VCaP (cell line): ENCODE measurements around the gene NNMT.

Experiments used
- H3K27ac ChIP-seq: fragments of 450-650 bp; 2 replicates; pipeline ENCODE4 v1.5.1; 2017
- CTCF ChIP-seq: fragments of 450-650 bp; conservative IDR thresholded peaks from 2 replicates; pipeline ENCODE4 v1.5.1; 2017; ENCODE audit warnings: mild to moderate bottlenecking, moderate library complexity

NNMT gene

GRCh38 chr11:114348200-114349191 lies 52.3 kb downstream of the NNMT start:
- peak; percentile 78 for TF ChIP-seq CTCF
- peak overlapping the region; percentile 20 for H3K27ac ChIP-seq

GRCh38 chr11:114350022-114350421 lies 53.8 kb downstream of the NNMT start:
- TF ChIP-seq CTCF = no peak
- no peak overlapping the region for H3K27ac ChIP-seq

- H3K27ac ChIP-seq = no peak overlapping the region
- no peak for TF ChIP-seq CTCF
Observed at GRCh38 chr11:114353443-114353842, 57.2 kb downstream of the NNMT start.

- no peak overlapping the region for H3K27ac ChIP-seq
- no peak for TF ChIP-seq CTCF
Observed at GRCh38 chr11:114354076-114354475, 57.9 kb downstream of the NNMT start.

- TF ChIP-seq CTCF = no peak
Observed at GRCh38 chr11:114358716-114359115, 62.5 kb downstream of the NNMT start.

GRCh38 chr11:114359342-114359741 lies 63.1 kb downstream of the NNMT start:
- TF ChIP-seq CTCF = no peak
- no peak overlapping the region for H3K27ac ChIP-seq

More at GRCh38 chr11:114358716-114359115, 62.5 kb downstream of the NNMT start:
- H3K27ac ChIP-seq = no peak overlapping the region

GRCh38 chr11:114362326-114362725 lies 66.1 kb downstream of the NNMT start:
- no peak for TF ChIP-seq CTCF
- H3K27ac ChIP-seq = no peak overlapping the region
